Caco-2 (cell line): ENCODE results near the gene SEZ6L2. TPM values are rescaled to one million over a fixed set of nuclear protein-coding genes. Genes with fewer than 3 reads are reported as not detected.

Experiments used
- BruUV-seq: library from RNA; stranded (reverse); fragments of 400-500 nt; replicated peaks from 2 replicates; lab custom pipeline; 2021; lab: Mats Ljungman, UMichigan
- CTCF ChIA-PET: fragments of 300-600 bp; sonication (Branson Sonifier 250); formaldehyde crosslinking; loops from one replicate; lab custom pipeline; 2022; ENCODE audit warnings: antibody characterized with exemption; lab: Charles Lee
- POLR2A ChIA-PET: fragments of 300-600 bp; sonication (Branson Sonifier 250); formaldehyde crosslinking; loops from one replicate; lab custom pipeline; 2022; ENCODE audit warnings: antibody characterized with exemption; lab: Charles Lee
- DNase-seq, 2 experiments: peaks; one replicate each; pipeline versions ENCODE4 v3.0.0 to v3.0.0-alpha.2; 2020 to 2022
- H3K27me3 ChIP-seq: replicated peaks from 2 replicates; pipeline ENCODE4 v1.6.0; 2011; ENCODE audit warnings: low read length; ENCODE audit not compliant: control insufficient read depth, insufficient read depth
- H3K36me3 ChIP-seq: 2 replicates; pipeline ENCODE4 v1.5.1; 2011; ENCODE audit warnings: low read length; ENCODE audit not compliant: control insufficient read depth, insufficient read depth
- H3K4me1 ChIP-seq: fragments of 250-450 bp; sonication (Bioruptor Pico); 2 replicates; pipeline ENCODE4 v1.5.1; 2020; ENCODE audit warnings: mild to moderate bottlenecking
- H3K4me3 ChIP-seq: 2 replicates; pipeline ENCODE4 v1.5.1; 2011; ENCODE audit warnings: low read depth, mild to moderate bottlenecking, control low read depth, low read length
- H3K9me3 ChIP-seq: fragments of 250-450 bp; sonication (Bioruptor Pico); 2 replicates; pipeline ENCODE4 v1.5.1; 2020; ENCODE audit warnings: mild to moderate bottlenecking, moderate library complexity
- H3K27ac Mint-ChIP-seq: one replicate; pipeline ENCODE4 v1.8.0; 2022; ENCODE audit warnings: mixed read lengths; ENCODE audit not compliant: unreplicated experiment
- H3K27me3 Mint-ChIP-seq: one replicate; pipeline ENCODE4 v1.8.0; 2022; ENCODE audit warnings: mixed read lengths; ENCODE audit not compliant: insufficient read depth, unreplicated experiment
- H3K36me3 Mint-ChIP-seq: one replicate; pipeline ENCODE4 v1.8.0; 2022; ENCODE audit warnings: mild to moderate bottlenecking, mixed read lengths; ENCODE audit not compliant: insufficient read depth, unreplicated experiment
- H3K4me1 Mint-ChIP-seq: one replicate; pipeline ENCODE4 v1.8.0; 2022; ENCODE audit warnings: low read depth, mixed read lengths; ENCODE audit not compliant: unreplicated experiment
- H3K4me3 Mint-ChIP-seq: one replicate; pipeline ENCODE4 v1.8.0; 2022; ENCODE audit warnings: mild to moderate bottlenecking, moderate library complexity, mixed read lengths; ENCODE audit not compliant: unreplicated experiment
- H3K9me3 Mint-ChIP-seq: one replicate; pipeline ENCODE4 v1.8.0; 2022; ENCODE audit warnings: mixed read lengths; ENCODE audit not compliant: unreplicated experiment
- CTCF ChIP-seq, 2 experiments: fragments of 200-600 bp in 1 of 2; IDR thresholded peaks; 1 replicate in 1 of 2; 2 replicates in 1 of 2; pipeline versions ENCODE4 v1.5.1 to v1.8.0; 2011 to 2022; ENCODE audit warnings: antibody characterized with exemption in 1 of 2, control low read depth in 1 of 2, inconsistent platforms in 1 of 2, low read depth in 1 of 2, low read length in 1 of 2, mild to moderate bottlenecking in 1 of 2, moderate library complexity in 1 of 2; ENCODE audit not compliant: insufficient read depth in 1 of 2, severe bottlenecking in 1 of 2, unreplicated experiment in 1 of 2
- intact Hi-C: fragments of 100-400 bp; cut with micrococcal nuclease; formaldehyde crosslinking; loops from one replicate; pipeline ENCODE4 v1.10.0; 2022; ENCODE audit not compliant: unreplicated experiment
- total RNA-seq: library from RNA; stranded (reverse); gene quantifications from 2 replicates; pipeline ENCODE4 v1.2.3, GENCODE V29; 2022

The SEZ6L2 gene
- total RNA-seq, 1 experiment from 2014 or later: 24.1 TPM

- BruUV-seq: no TSS peak
- ChIA-PET CTCF (no interaction called here), POLR2A (no interaction called here)
- peaks cover 10% of the 10 kb centered on the region; the same call in 1 of the 2 replicates for H3K4me1 ChIP-seq
- H3K4me3 ChIP-seq: no peak overlapping the region
- Mint-ChIP-seq H3K4me1 (peaks cover 19% of the 10 kb centered on the region), H3K36me3 (peaks cover 40% of the 10 kb centered on the region), H3K9me3 (no peaks in the 10 kb centered on the region), H3K4me3 (no peak overlapping the region), H3K27ac (no peak overlapping the region), H3K27me3 (no peaks in the 10 kb centered on the region)
- no peak for DNase-seq
- intact Hi-C loops: no loop called here
- no peaks in the 10 kb centered on the region for H3K27me3 ChIP-seq
- TF ChIP-seq CTCF (IDR thresholded peaks at IDR 0.05; ENCODE audit: insufficient read depth in 1 of 2, low read depth in 1 of 2, low read length in 1 of 2, severe bottlenecking in 1 of 2, unreplicated experiment in 1 of 2): no peak
- H3K9me3 ChIP-seq: no peaks in the 10 kb centered on the region
- peaks cover 4% of the 10 kb centered on the region; the same call in 1 of the 2 replicates for H3K36me3 ChIP-seq
These were observed 21.1 kb upstream of the SEZ6L2 start for GRCh38 chr16:29920288-29921033.

GRCh38 chr16:29916979-29917378, 17.6 kb upstream of the SEZ6L2 start:
- BruUV-seq: no TSS peak
- POLR2A ChIA-PET: no interaction called here
- Mint-ChIP-seq H3K27me3 (no peaks in the 10 kb centered on the region), H3K4me1 (peaks cover 9% of the 10 kb centered on the region), H3K4me3 (no peak overlapping the region), H3K27ac (no peak overlapping the region), H3K36me3 (peaks cover 28% of the 10 kb centered on the region), H3K9me3 (no peaks in the 10 kb centered on the region)
- peak in 1 of 2 experiments; percentile 25 for DNase-seq
- H3K9me3 ChIP-seq: no peaks in the 10 kb centered on the region
- intact Hi-C loops: no loop called here
- no peaks in the 10 kb centered on the region for H3K27me3 ChIP-seq
- H3K4me1 ChIP-seq: no peaks in the 10 kb centered on the region
- CTCF ChIA-PET: interaction anchor here (0.6 to 1.0 kb wide), 2 partner anchors 9 to 10 kb away, joined by 3 read pairs; partner anchors contain the start of gene KCTD13
- no peaks in the 10 kb centered on the region for H3K36me3 ChIP-seq
- no peak overlapping the region for H3K4me3 ChIP-seq
- no peak for TF ChIP-seq CTCF (IDR thresholded peaks at IDR 0.05; ENCODE audit: insufficient read depth in 1 of 2, low read depth in 1 of 2, low read length in 1 of 2, severe bottlenecking in 1 of 2, unreplicated experiment in 1 of 2)

GRCh38 chr16:29915590-29916247, 16.4 kb upstream of the SEZ6L2 start:
- Mint-ChIP-seq H3K27me3 (no peaks in the 10 kb centered on the region), H3K4me3 (no peak overlapping the region), H3K27ac (no peak overlapping the region), H3K9me3 (no peaks in the 10 kb centered on the region), H3K36me3 (peaks cover 22% of the 10 kb centered on the region), H3K4me1 (peaks cover 9% of the 10 kb centered on the region)
- no peaks in the 10 kb centered on the region for H3K4me1 ChIP-seq
- ChIA-PET POLR2A (interaction anchor here (0.6 kb wide), 1 partner anchor 87 kb away, joined by 8 read pairs; no protein-coding TSS in a partner anchor), CTCF (no interaction called here)
- no TSS peak for BruUV-seq
- H3K27me3 ChIP-seq: no peaks in the 10 kb centered on the region
- no peak overlapping the region for H3K4me3 ChIP-seq
- intact Hi-C loops: no loop called here
- H3K36me3 ChIP-seq: no peaks in the 10 kb centered on the region
- no peak for TF ChIP-seq CTCF (IDR thresholded peaks at IDR 0.05; ENCODE audit: insufficient read depth in 1 of 2, low read depth in 1 of 2, low read length in 1 of 2, severe bottlenecking in 1 of 2, unreplicated experiment in 1 of 2)
- DNase-seq: no peak
- no peaks in the 10 kb centered on the region for H3K9me3 ChIP-seq
